Measurements from ENCODE around the gene TEX22.
A peak's percentile ranks its signal among the peaks of the same experiment; 100 is the strongest.

The TEX22 gene

DNA sequence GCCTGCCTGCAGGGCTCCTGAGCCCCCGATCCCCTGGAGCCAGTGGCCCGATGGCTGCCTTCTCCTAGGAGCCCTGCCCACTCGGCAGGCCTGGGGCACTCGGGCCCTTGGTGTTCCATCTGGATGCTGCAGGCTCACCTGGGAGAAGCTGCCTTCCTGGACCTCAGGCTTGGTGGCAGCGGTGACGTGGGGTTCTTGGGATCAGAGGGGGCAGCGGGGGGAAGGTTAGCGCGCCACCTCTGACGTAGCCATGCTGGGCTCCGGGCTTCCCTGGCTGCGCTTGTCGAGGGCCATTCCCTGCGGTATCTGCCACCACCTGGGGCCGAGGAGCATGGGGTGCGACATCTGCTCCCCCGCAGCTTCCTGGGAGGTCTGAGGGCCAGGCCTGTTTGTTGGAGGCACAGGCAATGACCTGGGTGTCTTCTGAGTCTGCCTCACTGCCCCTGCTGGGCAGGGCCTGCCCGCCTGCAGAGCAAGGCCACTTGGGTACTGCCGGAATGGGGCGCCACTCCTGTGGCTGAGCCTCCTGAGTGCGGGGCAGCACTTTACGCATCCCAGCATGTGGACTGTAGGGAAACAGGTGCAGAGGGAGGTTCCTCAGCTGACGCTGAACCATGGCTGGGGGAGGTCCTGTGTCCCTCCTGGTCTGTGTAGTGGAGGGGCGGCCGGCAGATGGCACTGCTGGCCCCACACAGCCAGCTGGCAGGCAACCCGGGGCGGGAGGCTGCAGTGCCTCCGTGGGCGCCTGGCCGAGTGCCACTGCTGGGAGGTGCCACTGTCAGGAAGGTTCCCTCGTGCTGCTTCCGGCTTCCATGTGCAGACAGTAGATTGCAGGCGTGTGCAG is 41.6 kb downstream of the TEX22 start:
- peak; percentile 57 for DNase-seq (ENCODE audit: low spot score)

DNA sequence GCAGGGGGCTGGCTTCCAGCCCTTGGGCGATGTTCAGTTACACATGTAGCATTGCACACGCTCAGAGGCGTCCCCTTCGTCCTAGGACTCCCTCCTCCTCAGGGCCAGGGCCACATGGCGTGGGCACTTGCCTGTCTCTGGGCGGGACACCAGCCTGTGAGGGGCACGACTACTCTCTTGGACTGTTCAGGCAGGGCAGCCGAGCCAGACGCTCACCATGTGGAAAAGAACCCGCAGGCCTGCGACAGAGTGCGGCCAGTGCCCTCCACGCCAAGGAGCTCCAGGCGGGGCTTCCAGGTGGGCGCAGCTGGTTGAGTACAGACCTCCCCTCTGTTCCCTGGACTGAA is 42.2 kb downstream of the TEX22 start:
- DNase-seq (ENCODE audit: low spot score): no peak

DNA sequence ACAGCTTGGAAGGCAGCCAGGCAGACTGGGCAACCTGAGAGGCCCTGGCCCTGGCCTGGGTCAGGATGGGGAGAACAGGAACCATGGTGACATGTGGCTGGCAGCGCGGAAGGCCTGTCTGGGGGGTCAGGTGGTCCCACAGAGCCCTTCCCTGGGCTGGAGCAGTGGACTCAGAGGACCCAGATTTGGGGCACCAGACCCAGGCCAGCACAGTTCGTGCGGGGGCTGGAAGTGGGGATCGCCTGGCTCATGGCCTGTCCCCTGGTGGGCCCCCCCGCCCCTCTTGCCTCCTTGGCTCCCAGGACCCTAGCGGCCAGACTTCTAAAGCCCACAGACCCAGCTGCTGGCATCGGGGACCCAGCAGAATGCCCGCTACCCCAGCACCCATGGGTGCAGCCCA is 42.7 kb downstream of the TEX22 start:
- DNase-seq (ENCODE audit: low spot score): no peak

DNA sequence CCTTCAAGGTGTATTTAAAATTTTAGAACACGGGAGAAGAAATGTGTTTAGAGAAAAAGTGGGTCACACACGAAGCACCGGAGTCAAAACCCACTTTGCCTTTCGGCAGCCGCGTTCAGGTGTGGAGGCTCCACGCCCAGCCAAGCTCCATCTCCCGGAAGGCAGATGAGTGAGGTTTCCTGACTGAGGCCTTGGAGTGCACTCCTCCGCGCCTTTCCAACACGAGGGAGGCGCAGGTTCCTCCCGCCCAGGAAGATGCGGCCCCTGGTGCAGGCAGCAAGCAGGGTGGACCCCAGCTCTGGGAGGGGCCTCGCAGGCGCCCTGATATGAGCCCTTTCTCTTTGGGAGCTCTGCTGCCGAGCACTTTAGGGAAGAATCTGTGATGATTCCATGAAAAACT is 43.8 kb downstream of the TEX22 start:
- no peak for DNase-seq (ENCODE audit: low spot score)

DNA sequence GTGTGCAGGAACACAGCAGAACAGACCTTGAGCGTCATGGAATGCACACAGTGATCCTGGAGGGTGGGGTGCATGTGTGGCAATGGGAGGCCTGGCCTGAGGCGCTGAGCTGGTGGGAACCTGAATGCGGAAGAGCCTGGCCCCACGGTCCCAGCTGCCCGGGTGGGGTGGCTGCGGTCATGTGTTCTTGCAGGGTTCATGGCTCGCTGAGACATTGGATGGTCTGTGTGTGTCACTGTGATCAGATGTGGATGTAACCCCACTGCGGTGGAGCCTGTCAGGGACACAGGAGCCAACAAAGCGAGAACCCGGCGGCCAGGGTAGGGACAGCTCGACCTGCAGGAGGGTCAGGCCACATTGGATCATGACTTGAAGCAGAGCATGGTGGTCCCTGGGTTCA is 44.5 kb downstream of the TEX22 start:
- DNase-seq (ENCODE audit: low spot score): no peak

DNA sequence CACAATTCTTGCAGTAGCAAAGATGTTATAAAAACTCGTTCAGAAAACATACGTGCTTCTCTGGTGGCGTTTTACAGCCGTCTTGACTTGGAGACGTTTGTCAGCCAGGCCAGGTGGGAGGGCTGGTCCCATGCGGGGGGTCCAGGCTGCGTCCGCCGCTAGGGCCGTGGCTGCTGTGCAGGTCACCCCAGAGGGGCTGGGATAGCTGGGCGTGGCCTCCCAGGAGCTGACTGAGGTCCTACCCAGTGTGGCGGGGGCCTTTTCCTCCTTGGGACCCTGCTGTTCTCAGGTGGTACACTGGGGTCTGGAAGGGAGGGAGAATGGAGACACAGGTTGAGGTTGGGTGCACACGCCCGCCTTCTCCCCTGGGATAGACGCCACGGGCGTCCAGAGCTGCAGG is 46.5 kb downstream of the TEX22 start:
- no peak for DNase-seq (ENCODE audit: low spot score)

DNA sequence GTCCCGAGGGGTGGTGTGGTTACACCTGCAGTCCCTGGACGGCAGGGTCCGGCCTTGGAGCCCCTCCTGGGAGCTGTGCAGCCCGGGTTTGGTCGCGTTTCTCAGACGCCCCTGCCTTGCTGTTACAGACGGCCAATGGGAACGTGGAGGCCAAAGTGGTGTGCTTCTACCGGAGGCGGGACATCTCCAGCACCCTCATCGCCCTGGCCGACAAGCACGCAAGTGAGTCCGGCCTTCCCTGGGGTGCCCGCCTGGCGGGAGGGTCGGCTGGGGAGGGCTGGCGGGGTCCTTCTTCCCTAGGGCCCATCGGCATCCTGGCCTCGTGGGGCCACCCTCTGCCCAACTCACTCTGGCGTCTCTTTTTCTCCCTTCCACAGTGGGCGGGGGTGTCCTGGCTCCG is 47.0 kb downstream of the TEX22 start:
- DNase-seq (ENCODE audit: low spot score): no peak

DNA sequence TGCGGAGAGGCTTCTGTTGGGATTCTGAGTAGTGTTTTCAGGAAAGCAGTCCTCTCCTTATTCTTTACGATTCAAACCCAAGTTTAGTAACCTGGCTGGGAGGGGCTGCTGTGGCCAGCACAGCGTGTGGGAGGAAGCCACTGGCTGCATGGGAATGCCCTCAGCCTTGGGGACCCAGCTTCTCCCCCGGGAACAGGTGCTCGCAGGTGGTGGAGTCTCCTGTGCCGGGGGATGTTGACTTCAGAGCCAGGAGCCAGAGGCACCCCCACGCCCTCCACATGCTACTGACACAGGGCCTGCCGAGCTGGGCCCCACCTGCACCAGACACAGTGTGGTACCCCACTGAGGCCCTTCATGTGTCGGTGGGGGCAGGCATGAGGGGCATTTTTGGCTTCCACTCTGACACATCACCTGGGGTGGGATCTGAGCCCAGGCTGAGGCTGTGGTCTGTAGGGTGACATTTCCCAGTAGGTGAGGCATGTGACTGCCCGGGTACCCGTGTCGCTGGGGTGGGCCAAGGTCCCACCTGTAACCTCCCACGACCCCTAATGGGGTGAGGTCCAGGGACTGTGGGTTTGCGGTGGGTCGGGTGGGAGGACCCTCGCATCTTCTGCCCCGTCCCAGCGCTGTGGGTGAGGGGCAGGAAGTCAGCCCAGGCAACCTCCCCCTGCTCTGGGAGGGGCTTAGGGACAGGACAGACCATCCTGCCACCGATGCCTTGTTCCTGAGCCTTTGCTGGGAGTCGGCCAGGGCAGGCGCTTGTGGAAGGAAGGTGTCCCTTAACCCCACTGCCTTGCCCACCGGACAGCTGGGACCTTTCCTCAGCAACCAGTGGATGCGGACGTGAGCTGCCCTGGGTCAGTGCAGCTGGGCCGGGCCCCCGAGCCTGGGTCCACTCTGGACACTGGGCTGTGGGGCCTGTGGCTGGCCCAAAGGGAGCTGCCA is 47.8 kb downstream of the TEX22 start:
- no peak for DNase-seq (ENCODE audit: low spot score)

DNA sequence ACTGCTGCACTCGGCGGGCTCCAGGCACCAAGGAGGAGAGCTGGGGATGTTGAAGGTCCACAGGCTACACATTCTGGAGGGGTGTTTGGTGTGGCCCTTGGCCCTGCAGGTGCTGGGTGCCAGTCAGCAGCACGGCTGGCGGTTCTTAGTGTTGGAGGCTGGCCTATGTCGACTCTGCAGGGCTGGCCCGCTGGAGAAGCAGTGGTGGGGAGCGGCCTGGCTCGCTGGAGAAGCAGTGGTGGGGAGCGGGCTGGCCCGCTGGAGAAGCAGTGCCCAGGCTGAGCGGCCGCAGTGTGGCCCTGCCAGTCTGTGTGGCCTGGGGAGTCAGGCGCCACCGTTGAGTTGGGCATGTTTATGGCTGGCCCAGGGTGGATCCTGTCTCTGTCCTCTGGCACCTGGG is 48.6 kb downstream of the TEX22 start:
- no peak for DNase-seq (ENCODE audit: low spot score)

DNA sequence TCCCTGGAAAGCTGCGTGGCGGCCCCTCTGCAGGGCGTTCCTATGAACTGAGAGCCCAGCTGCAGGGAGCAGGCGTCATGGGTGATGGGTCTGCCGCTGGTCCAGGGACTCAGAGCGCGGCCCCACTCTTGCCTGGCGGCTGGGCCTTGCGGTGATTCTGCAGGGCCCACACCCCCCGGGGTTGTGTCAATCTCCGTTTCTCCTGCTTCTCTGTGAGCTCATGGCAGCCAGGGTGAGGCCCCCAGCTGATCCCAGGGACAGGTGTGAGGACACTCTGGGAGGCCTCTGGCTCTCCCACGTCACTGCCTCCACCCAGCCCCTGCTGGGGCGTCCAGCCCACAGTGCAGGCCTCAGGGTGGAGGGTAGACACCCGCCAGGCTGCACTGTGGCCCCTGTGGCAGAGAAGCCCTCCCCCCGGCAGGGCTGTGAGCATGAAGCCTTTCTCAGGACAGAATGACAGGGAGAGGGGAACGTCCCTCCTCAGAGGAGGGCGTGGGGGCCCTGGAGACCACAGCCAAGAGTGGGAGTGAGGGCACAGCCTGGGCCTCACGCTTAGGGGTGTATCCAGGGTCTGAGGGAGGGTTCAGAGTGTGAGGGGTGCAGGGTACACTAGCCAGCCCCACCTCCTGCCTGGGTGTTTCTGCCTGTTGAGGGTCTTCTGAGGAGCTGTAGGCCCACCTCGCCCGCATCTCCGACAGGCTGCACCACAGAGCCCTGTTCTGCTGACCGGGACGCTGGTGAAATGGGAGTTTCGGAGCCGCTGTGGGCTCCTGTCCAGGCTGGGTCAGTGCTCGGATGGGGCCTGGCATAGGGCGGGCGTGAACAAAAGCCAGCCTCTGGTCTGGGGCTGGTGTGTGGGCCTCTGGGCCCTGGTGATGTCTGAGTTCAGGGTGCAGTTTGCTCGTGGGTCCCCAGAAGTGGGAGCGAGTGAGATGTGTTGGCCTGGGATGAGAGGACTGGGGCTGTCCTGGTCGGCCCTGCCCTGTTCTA is 49.6 kb downstream of the TEX22 start:
- DNase-seq (ENCODE audit: low spot score): no peak

DNA sequence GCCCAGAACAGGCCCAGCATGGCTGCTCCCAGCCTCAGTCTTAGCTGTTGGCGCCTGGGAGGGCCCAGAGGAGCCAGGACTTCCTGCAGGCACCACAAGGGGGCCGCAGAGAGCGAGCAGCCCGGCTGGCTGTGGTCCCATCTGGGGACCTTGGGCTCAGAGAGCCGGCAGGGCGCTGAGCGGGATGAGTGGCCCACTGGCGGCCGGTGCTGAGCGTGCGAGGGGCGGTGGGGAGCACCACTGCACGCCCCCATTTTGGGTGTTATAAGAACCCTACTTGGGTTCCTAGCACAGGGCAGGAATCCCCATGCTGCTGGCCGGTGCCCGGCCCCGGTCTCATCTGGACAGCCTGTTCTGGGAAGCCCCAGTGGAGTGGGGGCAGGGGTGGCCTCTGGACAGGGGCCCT is 50.4 kb downstream of the TEX22 start:
- DNase-seq (ENCODE audit: low spot score): peak; percentile 67

DNA sequence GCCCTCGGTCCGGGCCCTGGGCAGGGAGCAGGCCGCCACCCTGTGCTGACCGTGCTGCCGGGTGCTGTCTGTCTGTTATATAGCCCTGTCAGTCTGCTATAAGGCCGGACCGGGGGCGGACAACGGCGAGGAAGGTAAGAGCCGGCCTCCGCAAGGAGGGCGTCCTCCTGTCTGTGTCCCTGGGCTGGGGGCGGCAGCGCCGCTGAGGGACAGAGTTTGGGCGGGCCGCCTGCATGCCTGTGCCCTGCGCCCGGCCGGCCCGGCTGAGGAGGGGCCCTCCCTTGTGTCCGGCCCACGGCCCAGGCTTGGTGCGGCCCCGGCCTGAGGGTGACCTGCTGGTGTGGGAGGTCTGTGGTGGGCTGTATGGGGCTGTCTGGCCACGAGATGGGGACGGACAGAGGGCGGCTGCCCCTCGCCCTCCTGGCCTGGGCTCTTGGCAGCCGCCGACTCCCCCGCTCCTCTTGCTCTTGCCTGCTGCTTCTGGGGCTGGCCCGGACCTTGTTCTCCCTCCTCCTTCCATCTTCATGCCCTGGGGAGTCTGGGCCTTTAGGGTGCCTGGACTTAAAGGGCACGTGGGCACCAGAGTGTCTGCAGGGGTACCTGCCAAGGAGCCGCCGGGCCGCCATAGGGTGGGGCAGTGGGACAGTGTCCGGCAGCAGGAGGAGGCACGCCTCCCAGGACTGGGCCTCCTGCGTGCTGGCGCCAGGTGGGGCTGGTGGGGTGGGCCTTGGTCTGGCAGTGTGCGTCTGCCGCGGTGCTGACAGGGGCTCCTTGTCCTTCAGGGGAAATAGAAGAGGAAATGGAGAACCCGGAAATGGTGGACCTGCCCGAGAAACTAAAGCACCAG is 51.2 kb downstream of the TEX22 start:
- DNase-seq (ENCODE audit: low spot score): no peak

DNA sequence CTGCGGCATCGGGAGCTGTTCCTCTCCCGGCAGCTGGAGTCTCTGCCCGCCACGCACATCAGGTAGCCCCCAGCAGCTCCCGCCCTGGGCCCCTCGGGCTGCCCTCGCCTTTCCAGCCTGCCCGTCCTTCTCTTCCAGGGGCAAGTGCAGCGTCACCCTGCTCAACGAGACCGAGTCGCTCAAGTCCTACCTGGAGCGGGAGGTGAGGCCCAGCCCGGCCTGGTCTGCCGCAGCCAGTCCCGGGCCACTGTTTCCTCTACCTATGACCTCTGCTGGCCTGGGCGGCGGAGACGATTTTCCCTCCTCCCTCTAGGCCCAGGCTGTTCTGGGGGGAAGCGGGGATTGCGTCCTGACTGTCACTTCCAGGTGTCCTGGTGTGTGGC is 51.8 kb downstream of the TEX22 start:
- no peak for DNase-seq (ENCODE audit: low spot score)

DNA sequence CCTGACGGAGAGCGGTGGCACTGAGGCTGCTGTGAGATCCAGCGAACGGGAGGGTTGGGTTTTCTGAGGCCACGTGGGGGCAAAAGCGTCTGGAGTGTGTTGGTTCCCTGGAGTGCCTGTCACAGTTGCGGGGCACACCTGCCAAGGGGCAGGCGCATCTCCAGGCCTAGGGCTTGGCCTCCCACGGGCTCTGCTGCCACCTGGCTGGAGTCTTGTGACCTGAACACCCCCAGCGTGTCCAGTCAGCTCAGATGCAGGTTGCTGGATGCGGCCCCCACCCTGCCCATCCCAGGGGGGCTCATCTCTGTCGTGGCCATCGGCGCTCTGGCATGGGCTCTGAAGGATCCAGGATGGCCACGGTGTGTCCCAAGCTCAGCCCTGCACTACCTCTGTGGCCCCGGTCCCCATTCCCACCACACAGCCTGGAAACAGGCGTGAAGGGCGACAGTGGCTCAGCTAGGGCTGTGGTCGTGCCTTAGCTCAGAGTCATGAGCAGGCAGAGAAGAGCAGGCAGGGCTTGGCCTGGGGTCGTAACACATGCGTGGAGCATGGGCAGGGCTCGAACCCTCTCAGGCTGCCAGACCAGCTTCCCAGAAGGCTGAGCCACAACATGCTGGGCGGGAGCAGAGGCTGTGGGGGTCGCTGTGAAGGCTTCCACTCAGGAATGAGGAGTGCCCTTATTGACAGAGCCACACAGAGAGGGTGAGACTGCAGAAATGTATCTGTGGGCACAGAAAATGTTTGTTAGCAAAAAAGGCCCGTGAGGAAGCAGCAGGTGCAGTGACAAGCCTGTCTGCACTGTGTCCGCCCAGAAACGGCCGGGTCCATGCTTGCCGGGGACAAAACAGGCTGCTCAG is 52.8 kb downstream of the TEX22 start:
- DNase-seq (ENCODE audit: low spot score): no peak

DNA sequence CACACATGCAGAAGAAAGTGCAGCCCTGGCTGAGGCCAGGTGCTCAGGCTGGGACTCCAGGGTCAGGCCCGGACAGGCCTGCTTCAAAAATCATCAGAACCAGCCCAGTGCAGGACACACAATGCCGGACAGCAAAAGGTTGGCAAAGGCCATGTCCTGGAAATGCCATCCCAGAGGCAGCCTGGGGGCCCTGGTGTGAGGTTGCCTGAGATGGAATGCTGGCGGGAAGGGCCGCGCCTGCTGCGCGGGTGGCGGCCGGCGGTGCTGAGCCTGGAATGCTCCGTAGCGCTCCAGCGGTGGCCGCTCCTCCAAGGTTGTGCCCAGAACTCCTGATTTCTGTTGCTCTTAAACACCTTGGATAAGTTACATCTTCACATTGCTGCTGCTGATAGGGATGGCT is 54.6 kb downstream of the TEX22 start:
- DNase-seq (ENCODE audit: low spot score): no peak

DNA sequence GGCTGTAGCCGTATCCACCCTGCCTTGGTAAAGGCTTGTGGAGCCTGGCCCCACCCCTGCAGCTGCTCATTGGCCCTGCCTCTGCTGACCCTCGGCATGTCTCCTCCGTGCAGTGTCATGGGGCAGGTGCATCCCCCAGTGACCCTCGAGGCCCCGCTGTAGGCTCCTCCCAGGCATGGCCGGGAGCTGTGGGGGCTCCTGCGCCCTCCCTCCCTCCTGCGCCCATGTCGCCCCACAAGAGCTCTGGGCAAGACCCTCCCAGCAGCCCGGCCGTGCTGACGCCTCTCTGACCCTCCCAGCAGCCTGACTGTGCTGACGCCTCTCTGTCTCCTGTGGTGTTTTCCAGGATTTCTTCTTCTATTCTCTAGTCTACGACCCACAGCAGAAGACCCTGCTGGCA is 55.5 kb downstream of the TEX22 start:
- no peak for DNase-seq (ENCODE audit: low spot score)

DNA sequence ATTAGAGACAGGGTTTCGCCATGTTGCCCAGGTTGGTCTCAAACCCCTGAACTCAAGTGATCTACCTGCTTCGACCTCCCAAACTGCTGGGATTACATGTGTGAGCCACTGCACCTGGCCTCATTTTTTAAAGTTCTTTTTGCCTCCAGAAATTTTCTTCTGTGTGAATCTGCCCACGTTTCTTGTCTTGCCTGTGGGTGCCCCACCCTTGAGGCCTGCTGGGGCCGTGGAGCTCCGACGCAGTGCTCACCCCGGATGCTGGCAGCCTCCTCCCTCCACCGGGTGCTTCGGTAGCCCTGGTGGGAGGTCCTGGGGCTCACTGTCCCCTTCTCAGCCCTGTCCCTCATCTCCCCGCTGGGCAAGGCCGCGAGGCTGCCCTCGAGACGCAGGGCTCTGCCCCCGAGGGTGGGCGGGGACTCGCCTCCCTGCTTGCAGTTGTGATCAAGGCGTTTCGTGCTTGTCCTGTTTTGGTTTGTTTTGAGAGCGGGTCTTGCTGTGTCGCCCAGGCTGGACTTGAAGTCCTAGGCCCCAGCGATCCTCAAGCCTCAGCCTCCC is 56.8 kb downstream of the TEX22 start:
- DNase-seq (ENCODE audit: low spot score): no peak

DNA sequence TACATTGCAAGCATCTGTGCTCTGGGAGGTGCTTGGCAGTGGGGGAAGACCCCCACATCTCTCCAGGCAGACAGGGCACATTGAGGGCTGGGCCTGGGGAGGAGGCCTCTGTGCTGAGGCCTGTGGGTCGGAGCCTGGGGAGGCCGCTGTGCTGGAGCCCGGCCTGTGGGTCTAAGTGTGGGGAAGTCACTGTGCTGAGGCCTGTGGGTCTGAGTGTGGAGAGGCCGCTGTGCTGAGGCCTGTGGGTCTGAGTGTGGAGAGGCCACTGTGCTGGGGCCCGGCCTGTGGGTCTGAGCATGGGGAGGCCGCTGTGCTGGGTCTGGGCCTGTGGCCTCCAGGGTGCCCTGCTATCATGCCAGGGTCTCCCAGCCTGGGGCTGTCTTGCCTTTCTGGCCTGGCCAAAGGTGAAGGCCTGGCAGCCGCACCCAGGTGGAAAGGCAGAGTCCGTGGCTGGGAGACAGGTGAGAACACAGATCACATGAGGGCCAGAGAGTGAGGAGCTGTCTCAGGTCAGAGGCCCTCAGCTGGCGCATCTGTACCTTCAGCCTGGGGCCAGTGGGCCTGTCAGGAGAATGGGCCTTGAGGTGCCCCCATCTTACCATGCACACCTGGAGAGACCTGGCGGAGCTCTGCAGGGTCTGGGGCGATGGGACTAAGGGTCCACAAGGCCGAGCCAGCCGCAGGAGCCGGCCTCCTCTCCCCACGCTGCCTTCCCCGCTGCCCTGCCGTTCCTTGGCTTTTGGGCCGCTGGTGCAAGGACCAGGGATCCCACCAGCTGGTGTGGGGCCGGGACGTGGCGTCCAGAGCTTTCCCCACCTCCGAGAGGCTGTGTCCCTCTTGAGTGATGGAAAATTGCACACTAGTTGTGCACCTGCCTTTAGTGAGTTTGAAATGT is 57.7 kb downstream of the TEX22 start:
- no peak for DNase-seq (ENCODE audit: low spot score)
